Trophoblast cell (in vitro differentiated cells and primary cell): Measurements from ENCODE around the gene KIRREL3.

Experiments used
- DNase-seq, 2 donors: peaks; one replicate each; pipeline ENCODE4 v3.0.0-alpha.2; 2016
- H2AFZ ChIP-seq: 2 replicates; pipeline ENCODE4 v1.6.1; 2013; ENCODE audit warnings: low read length, moderate library complexity, mild to moderate bottlenecking; ENCODE audit not compliant: insufficient read depth, poor library complexity
- H2AK5ac ChIP-seq: 2 replicates; pipeline ENCODE4 v1.6.1; 2013; ENCODE audit warnings: mild to moderate bottlenecking, low read length
- H2BK120ac ChIP-seq: 2 replicates; pipeline ENCODE4 v1.6.1; 2013; ENCODE audit warnings: low read length, mild to moderate bottlenecking, moderate library complexity; ENCODE audit not compliant: insufficient read depth, poor library complexity
- H2BK12ac ChIP-seq: 2 replicates; pipeline ENCODE4 v1.6.1; 2013; ENCODE audit warnings: mild to moderate bottlenecking, low read length, moderate library complexity
- H2BK5ac ChIP-seq: 2 replicates; pipeline ENCODE4 v1.6.1; 2013; ENCODE audit warnings: low read length, low read depth, moderate library complexity, mild to moderate bottlenecking; ENCODE audit not compliant: poor library complexity
- H3K14ac ChIP-seq: 2 replicates; pipeline ENCODE4 v1.6.1; 2013; ENCODE audit warnings: mild to moderate bottlenecking, low read length
- H3K18ac ChIP-seq: 2 replicates; pipeline ENCODE4 v1.6.1; 2013; ENCODE audit warnings: mild to moderate bottlenecking, low read length
- H3K23ac ChIP-seq: 2 replicates; pipeline ENCODE4 v1.6.1; 2013; ENCODE audit warnings: low read length
- H3K27ac ChIP-seq: 2 replicates; pipeline ENCODE4 v1.5.1; 2013; ENCODE audit warnings: low read depth, mild to moderate bottlenecking, inconsistent platforms, low read length, moderate library complexity
- H3K27me3 ChIP-seq: 2 replicates; pipeline ENCODE4 v1.6.1; 2013; ENCODE audit warnings: inconsistent platforms, mild to moderate bottlenecking, low read length, moderate library complexity; ENCODE audit not compliant: insufficient read depth
- H3K36me3 ChIP-seq, 2 experiments: 1 replicate in 1 of 2; 2 replicates in 1 of 2; pipeline ENCODE4 v1.6.1; 2013; ENCODE audit warnings: low read length in 2 of 2, mild to moderate bottlenecking in 2 of 2, moderate library complexity in 1 of 2; ENCODE audit not compliant: insufficient read depth in 2 of 2, control insufficient read depth in 1 of 2
- H3K4ac ChIP-seq: 2 replicates; pipeline ENCODE4 v1.6.1; 2013; ENCODE audit warnings: low read depth, mild to moderate bottlenecking, low read length, moderate library complexity
- H3K4me1 ChIP-seq, 2 experiments: 1 replicate in 1 of 2; 2 replicates in 1 of 2; pipeline ENCODE4 v1.6.1; 2013; ENCODE audit warnings: low read length in 2 of 2, mild to moderate bottlenecking in 2 of 2, moderate library complexity in 1 of 2; ENCODE audit not compliant: insufficient read depth in 2 of 2, control insufficient read depth in 1 of 2
- H3K4me2 ChIP-seq: 2 replicates; pipeline ENCODE4 v1.6.1; 2013; ENCODE audit warnings: inconsistent platforms, mild to moderate bottlenecking, low read length, moderate library complexity
- H3K4me3 ChIP-seq: 2 replicates; pipeline ENCODE4 v1.5.1; 2013; ENCODE audit warnings: mild to moderate bottlenecking, low read depth, low read length, inconsistent platforms
- H3K79me1 ChIP-seq: one replicate; pipeline ENCODE4 v1.6.1; 2013; ENCODE audit warnings: low read length
- H3K79me2 ChIP-seq: 2 replicates; pipeline ENCODE4 v1.6.1; 2013; ENCODE audit warnings: low read length, mild to moderate bottlenecking; ENCODE audit not compliant: control insufficient read depth, insufficient read depth, poor library complexity
- H3K9ac ChIP-seq: 2 replicates; pipeline ENCODE4 v1.6.1; 2013; ENCODE audit warnings: mild to moderate bottlenecking, low read length
- H3K9me3 ChIP-seq: 2 replicates; pipeline ENCODE4 v1.6.1; 2013; ENCODE audit warnings: low read depth, mild to moderate bottlenecking, control low read depth, inconsistent platforms, low read length; ENCODE audit not compliant: insufficient read depth
- H4K12ac ChIP-seq: 2 replicates; pipeline ENCODE4 v1.6.1; 2013; ENCODE audit warnings: low read depth, mild to moderate bottlenecking, low read length, moderate library complexity
- H4K8ac ChIP-seq: 2 replicates; pipeline ENCODE4 v1.6.1; 2013; ENCODE audit warnings: low read depth, mild to moderate bottlenecking, low read length, moderate library complexity
- H4K91ac ChIP-seq: one replicate; pipeline ENCODE4 v1.6.1; 2013; ENCODE audit warnings: low read depth, mild to moderate bottlenecking, low read length, moderate library complexity
- WGBS: extraction: QIAGEN DNeasy Blood & Tissue Kit; methylation state at CpG from one replicate; pipeline ENCODE4 v1.1.7; 2013; ENCODE audit warnings: missing lambda C conversion rate; ENCODE audit not compliant: insufficient read length, insufficient coverage; ENCODE audit errors: extremely low coverage; 5-methylcytosine and 5-hydroxymethylcytosine counted together

Gene KIRREL3

DNA sequence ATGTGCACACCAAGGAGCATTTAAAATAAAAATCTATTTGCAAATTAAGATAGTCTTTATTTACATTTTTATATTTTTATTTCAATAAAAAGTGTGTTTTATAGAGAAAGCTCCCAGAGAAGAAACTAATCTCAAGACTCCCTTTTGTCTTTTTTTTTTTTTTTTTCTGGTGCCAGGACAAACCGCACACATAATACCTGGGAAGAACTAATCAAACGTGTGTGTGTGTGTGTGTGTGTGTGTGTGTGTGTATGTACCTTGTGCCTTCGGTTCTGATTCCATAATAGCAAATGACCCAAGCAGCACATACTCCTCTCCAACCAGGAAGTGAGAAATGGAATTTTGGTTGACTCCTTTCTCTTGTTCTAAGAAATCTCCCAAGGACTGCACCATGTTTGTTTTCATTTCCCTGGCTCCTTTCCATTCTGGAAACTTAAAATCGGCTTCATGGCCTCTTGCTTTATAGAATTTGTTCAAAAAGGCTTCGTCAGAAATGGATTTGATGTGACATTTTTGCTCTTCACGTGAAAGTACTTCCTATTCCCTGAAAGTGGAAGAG lies 579.8 kb downstream of the KIRREL3 start:
- no peak overlapping the region for H3K4me3 ChIP-seq
- H4K12ac ChIP-seq, result no peak overlapping the region
- H3K27ac ChIP-seq, result no peak overlapping the region
- DNase-seq, result no peak
- H2AK5ac ChIP-seq, result no peak overlapping the region
- no peak overlapping the region for H4K91ac ChIP-seq
- H3K14ac ChIP-seq, result no peak overlapping the region
- H3K9ac ChIP-seq, result no peak overlapping the region
- no peak overlapping the region for H3K4ac ChIP-seq
- no peak overlapping the region for H4K8ac ChIP-seq
- H3K9me3 ChIP-seq, result peaks cover 2% of the 10 kb centered on the region
- no peak overlapping the region for H2BK12ac ChIP-seq
- no peak overlapping the region for H3K23ac ChIP-seq
- H3K18ac ChIP-seq, result no peak overlapping the region
- H2AFZ ChIP-seq, result no peak overlapping the region
- H3K79me1 ChIP-seq, result no peaks in the 10 kb centered on the region
- no peaks in the 10 kb centered on the region for H3K36me3 ChIP-seq
- H2BK5ac ChIP-seq, result no peak overlapping the region
- H3K4me1 ChIP-seq, result no peaks in the 10 kb centered on the region
- H2BK120ac ChIP-seq, result no peak overlapping the region
- H3K79me2 ChIP-seq, result no peaks in the 10 kb centered on the region
- WGBS, result no CpG with 5 or more reads among the region's 6 CpGs
- H3K4me2 ChIP-seq, result no peak overlapping the region
- no peaks in the 10 kb centered on the region for H3K27me3 ChIP-seq

DNA sequence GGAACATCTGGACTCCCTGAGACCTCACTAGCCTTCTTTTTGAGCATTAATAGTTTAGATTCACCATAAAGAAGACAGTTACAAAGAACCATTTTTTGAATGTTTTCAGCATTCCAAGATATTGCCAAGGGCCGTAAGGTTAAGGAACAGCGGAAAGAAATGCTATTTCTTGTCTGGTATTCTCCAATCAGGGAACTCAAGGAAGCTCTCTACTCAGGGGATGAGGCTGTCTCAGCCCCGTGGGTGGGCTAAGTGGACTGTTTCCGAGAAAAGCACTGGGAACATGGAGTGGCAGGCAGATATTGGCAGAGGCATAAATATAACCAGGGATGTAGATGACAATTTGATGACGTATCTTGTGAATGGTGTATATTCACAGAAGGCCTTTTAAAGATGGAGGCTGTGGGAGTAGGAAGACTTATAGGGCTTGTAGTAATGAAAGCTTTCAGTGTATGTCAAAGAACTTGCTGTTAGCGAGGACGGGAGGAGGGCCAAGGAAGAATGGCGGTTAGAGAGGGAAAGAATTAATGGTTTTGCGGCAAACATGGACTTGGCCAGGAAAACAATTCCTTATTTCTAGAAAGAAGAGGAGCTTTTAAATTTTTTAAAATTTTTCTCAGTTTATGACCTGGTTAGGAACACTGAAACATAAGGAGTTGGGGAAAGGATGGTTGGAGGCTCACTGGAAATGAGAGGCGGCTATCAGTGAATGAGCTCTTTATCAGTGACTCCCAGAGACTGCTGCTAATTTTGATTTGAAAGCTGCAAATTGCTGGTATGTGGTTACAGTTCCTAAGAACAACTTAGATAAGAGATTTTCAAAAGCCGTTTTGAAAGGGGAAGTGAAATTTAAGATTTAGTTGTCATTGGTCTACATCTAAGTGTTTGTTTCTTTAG lies 580.5 kb downstream of the KIRREL3 start:
- Histone ChIP-seq H3K4me1 (no peaks in the 10 kb centered on the region), H2AFZ (no peak overlapping the region), H4K12ac (no peak overlapping the region), H3K23ac (no peak overlapping the region), H3K9me3 (peaks cover 2% of the 10 kb centered on the region), H3K4me2 (no peak overlapping the region), H2BK5ac (no peak overlapping the region), H3K79me2 (no peaks in the 10 kb centered on the region), H3K27ac (no peak overlapping the region), H3K18ac (no peak overlapping the region), H2BK120ac (no peak overlapping the region), H3K79me1 (no peaks in the 10 kb centered on the region), H3K4ac (no peak overlapping the region), H2BK12ac (no peak overlapping the region), H3K36me3 (no peaks in the 10 kb centered on the region), H3K14ac (no peak overlapping the region), H2AK5ac (no peak overlapping the region), H3K9ac (no peak overlapping the region), H3K27me3 (no peaks in the 10 kb centered on the region), H3K4me3 (no peak overlapping the region), H4K8ac (no peak overlapping the region), H4K91ac (no peak overlapping the region)
- DNase-seq, result peak; percentile 31 to 78
- no CpG with 5 or more reads among the region's 11 CpGs for WGBS

- Histone ChIP-seq H3K4me3 (no peak overlapping the region), H3K4me2 (no peak overlapping the region), H3K36me3 (peaks cover 0 to 3% of the 10 kb centered on the region in 2 experiments), H4K91ac (no peak overlapping the region), H3K14ac (no peak overlapping the region), H3K18ac (no peak overlapping the region), H3K27ac (no peak overlapping the region), H3K4me1 (no peaks in the 10 kb centered on the region), H3K79me2 (no peaks in the 10 kb centered on the region), H2BK120ac (no peak overlapping the region), H2AFZ (no peak overlapping the region), H3K23ac (no peak overlapping the region), H4K12ac (no peak overlapping the region), H3K9me3 (no peaks in the 10 kb centered on the region), H2AK5ac (no peak overlapping the region), H3K79me1 (no peaks in the 10 kb centered on the region), H4K8ac (no peak overlapping the region), H3K9ac (no peak overlapping the region), H2BK5ac (no peak overlapping the region), H3K27me3 (no peaks in the 10 kb centered on the region), H2BK12ac (no peak overlapping the region), H3K4ac (no peak overlapping the region)
- DNase-seq, result no peak
- no CpG with 5 or more reads among the region's 1 CpG for WGBS
These were observed 581.7 kb downstream of the KIRREL3 start for GRCh38 chr11:126418887-126419286.

DNA sequence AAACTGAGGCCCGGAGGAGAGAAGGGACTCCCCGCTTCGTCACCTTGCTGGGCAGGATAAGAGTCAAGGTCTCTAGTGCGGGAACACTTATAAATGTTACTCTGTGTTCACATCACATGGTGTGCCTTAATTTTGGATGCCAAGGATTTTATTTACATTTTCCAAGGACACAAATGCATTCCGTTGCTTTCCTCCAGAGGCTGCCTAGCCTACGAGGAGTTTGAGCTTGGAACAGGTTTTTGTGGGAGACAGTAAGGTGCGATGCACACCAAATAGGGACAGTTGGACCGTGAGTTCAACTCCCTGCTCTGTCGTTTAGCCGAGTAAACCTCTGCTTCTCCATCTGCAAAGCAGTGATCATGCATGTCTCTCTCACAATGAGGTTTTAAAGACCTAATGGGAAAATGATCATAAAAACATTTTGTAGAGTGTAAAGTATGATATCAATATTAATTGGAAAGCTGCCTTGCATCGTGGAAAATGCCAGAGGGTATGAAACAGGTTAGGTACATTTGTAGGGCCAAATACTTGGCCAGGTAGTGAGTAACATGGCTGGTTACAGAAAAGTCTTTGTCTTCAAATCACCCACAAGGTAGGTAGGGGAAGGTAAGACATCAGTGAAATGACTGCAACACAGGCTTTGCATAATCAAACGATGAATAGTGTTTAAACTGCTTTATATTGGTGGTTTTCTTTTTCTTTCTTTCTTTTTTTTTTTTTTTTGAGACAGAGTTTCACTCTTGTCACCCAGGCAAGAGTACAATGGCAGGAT lies 583.3 kb downstream of the KIRREL3 start:
- no peaks in the 10 kb centered on the region for H3K4me1 ChIP-seq
- no CpG with 5 or more reads among the region's 12 CpGs for WGBS
- no peak overlapping the region for H3K27ac ChIP-seq
- no peak overlapping the region for H2AFZ ChIP-seq
- H2BK12ac ChIP-seq, result no peak overlapping the region
- H2AK5ac ChIP-seq, result no peak overlapping the region
- H3K4me2 ChIP-seq, result no peak overlapping the region
- no peak overlapping the region for H4K12ac ChIP-seq
- no peaks in the 10 kb centered on the region for H3K79me1 ChIP-seq
- no peaks in the 10 kb centered on the region for H3K9me3 ChIP-seq
- H4K91ac ChIP-seq, result no peak overlapping the region
- no peak overlapping the region for H3K14ac ChIP-seq
- H2BK120ac ChIP-seq, result no peak overlapping the region
- H3K18ac ChIP-seq, result no peak overlapping the region
- H4K8ac ChIP-seq, result no peak overlapping the region
- H3K9ac ChIP-seq, result no peak overlapping the region
- DNase-seq, result no peak
- H3K27me3 ChIP-seq, result no peaks in the 10 kb centered on the region
- H3K36me3 ChIP-seq, result peaks cover 5 to 7% of the 10 kb centered on the region in 2 experiments
- H3K4ac ChIP-seq, result no peak overlapping the region
- H3K4me3 ChIP-seq, result no peak overlapping the region
- no peak overlapping the region for H2BK5ac ChIP-seq
- no peaks in the 10 kb centered on the region for H3K79me2 ChIP-seq
- no peak overlapping the region for H3K23ac ChIP-seq
